Adrenal gland (tissue), 5 donors: Measurements from ENCODE around the gene FAF1.

Experiments used
- CTCF ChIP-seq, 6 experiments: fragments of 450-650 bp in 4 of 6; fragments of 200-600 bp in 2 of 6; sonication (generic) in 1 of 6; IDR thresholded peaks; 1 replicate in 5 of 6; 2 replicates in 1 of 6; pipeline versions ENCODE4 v1.5.1 to v1.8.0; 2016 to 2021; ENCODE audit warnings: antibody characterized with exemption in 6 of 6, mild to moderate bottlenecking in 2 of 6, moderate library complexity in 1 of 6
- POLR2A ChIP-seq, 2 donors: fragments of 450-650 bp; IDR thresholded peaks; one replicate each; pipeline ENCODE4 v1.6.1; 2017; ENCODE audit warnings: antibody characterized with exemption in 2 of 2, mild to moderate bottlenecking in 2 of 2, moderate library complexity in 1 of 2
- donor health status: DM: no; HTN: no; CAD: no.

DNA sequence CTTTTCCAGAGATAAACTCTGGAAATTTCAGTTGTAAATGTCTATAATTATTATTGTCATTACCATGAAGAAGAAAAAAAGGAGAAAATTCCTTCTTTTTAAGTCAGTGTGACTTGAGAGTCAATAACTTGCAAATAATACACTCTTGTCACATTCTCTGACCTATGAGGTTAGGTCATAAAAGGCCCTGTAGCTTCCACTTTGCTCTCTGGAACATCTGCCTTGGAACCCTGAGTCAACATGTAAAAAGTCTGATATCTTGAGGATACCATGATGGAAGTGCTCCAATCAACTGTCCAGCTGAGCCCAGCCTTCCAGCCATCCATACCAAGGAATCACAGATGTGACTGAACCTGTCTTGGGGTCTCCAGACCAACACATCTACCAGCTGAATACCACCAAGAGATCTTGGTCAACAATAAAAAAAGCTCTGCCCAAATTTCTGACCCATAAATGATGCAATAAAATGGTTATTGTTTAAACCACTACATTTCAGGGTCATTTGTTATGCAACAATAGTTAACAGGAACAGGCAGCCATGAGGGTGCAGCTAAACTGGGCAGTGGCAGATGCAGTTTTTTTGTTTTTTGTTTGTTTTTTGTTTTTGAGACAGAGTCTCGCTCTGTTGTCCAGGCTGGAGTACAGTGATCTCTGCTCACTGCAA, 547.1 kb downstream of the FAF1 start:
- TF ChIP-seq CTCF (IDR thresholded peaks at IDR 0.05), result no peak
- TF ChIP-seq POLR2A (IDR thresholded peaks at IDR 0.05), result no peak
